ENCODE data around the gene KIF16B.

The KIF16B gene

DNA sequence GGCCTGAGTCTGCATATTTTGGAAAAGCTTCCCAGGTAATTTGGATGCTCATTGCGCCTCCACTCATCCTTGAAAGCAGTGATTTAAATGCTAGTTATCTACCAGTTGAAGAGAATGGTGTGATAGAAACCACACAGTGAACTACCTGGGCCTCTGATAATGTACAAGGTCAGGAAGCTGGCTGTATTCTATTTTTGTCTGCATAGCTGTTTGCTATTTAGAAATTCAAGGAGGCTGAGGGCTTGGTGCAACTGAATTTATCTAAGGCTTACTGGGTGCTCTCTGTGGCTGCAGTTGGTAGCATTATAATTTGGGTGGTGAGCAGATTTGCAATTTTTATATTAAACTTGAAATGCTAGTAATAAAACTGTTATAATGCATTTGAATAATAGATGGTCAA lies 245.6 kb downstream of the KIF16B start:
- TF ChIP-seq, protein P1, sequence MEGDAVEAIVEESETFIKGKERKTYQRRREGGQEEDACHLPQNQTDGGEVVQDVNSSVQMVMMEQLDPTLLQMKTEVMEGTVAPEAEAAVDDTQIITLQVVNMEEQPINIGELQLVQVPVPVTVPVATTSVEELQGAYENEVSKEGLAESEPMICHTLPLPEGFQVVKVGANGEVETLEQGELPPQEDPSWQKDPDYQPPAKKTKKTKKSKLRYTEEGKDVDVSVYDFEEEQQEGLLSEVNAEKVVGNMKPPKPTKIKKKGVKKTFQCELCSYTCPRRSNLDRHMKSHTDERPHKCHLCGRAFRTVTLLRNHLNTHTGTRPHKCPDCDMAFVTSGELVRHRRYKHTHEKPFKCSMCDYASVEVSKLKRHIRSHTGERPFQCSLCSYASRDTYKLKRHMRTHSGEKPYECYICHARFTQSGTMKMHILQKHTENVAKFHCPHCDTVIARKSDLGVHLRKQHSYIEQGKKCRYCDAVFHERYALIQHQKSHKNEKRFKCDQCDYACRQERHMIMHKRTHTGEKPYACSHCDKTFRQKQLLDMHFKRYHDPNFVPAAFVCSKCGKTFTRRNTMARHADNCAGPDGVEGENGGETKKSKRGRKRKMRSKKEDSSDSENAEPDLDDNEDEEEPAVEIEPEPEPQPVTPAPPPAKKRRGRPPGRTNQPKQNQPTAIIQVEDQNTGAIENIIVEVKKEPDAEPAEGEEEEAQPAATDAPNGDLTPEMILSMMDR (IDR thresholded peaks at IDR 0.05), result no peak

- TF ChIP-seq, protein P1 (IDR thresholded peaks at IDR 0.05), result no peak
These were observed 252.0 kb downstream of the KIF16B start for GRCh38 chr20:16321291-16321690.

DNA sequence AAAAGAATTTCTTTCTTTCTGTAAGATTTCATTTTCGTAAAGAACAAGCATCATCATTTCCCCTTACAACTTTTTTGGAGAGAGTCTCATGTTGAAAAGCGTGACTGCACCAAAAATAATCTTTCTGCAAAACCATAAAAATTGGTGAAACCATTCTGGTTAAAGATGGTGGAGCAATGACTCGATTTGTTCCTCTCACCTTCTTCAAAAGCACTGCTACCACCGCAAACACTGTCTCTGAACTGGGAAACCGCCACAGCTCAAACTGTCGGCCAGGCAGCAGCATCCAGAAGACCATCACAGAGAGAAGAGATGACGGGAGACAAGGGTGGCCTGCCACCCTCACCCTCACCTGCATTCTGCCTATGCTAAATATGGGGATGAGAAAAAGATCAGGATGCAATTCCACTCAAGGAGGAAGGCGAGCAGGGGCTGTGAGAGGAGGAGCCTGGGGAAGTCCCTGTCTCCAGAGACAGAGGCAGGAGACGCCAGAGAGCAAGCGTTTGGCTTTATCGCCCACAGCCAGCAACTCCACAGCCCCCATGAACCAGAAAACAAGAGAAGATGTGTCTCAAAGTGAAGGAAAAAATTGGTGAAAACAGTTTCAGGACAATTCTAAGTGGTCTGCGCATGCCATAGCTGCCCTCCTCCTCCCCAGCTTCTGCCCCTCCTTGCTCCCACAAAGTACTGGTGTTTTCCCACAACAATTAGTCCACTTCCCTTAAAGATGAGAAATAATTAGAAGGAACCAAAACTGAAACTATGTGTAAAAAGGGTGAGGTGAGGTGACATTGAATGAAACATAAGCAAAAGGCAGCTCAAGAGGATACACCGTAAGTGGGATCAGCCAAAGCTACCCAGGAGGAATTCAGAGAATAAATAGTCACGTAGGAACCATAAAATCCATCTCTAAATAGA lies 255.5 kb downstream of the KIF16B start:
- TF ChIP-seq, protein P1 (IDR thresholded peaks at IDR 0.05), result no peak

- TF ChIP-seq, protein P1 (IDR thresholded peaks at IDR 0.05), result no peak
These were observed 256.7 kb downstream of the KIF16B start for GRCh38 chr20:16316513-16316912.

GRCh38 chr20:16314748-16315159 lies 258.5 kb downstream of the KIF16B start:
- TF ChIP-seq, protein P1 (IDR thresholded peaks at IDR 0.05), result no peak

DNA sequence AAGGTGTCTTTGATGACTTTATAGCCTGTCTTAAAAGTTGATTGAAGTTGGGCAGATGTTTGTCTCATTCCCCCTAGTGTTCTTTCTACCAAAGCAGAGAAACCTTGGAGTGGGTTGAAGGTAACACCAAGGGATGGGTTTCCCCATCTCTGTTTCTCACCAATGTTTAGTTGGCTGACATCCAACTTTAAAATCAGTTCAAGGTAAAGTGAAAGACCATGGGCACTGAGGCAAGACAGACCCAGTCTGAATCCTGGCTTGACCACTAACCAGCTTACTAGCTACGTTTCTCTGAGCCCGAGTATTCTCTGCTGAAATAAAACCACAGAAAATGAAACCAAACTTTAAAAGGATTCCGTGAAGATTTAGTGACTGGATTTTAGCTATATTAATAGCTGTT lies 258.9 kb downstream of the KIF16B start:
- TF ChIP-seq, protein P1 (IDR thresholded peaks at IDR 0.05), result no peak

DNA sequence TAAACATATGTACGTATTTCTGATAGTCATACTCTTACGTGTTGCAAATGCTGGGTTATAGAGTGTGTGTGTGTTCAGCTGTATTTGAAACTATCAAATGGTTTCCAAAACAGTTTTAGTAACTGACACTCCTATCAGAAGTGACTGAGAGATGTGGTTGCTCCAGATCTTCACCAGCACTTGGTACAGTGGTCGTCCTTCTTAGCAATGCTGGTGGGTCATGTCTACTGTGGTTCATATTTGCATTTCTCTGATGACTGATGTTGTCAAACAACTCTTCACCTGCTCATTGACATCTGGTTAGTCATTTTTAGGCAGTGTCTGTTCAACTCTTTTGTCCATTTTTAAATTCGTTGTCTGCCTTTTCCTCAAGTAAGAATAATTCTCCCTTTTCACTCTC lies 259.3 kb downstream of the KIF16B start:
- TF ChIP-seq, protein P1 (IDR thresholded peaks at IDR 0.05), result no peak

All from LNCAP (cell line).